SU-DHL-6 (cell line): Measurements from ENCODE around the gene PDCD10.
A peak's percentile ranks its signal among the peaks of the same experiment; 100 is the strongest.

ENCODE experiments used
- H2AFZ ChIP-seq: fragments of 200-600 bp; sonication (generic); 2 replicates; pipeline ENCODE4 v1.6.1; 2014; ENCODE audit warnings: low read depth, mild to moderate bottlenecking, moderate library complexity, mixed read lengths, antibody characterized with exemption, low read length; ENCODE audit not compliant: severe bottlenecking
- H3F3A ChIP-seq: fragments of 200-600 bp; shearing (Covaris generic); 2 replicates; pipeline ENCODE4 v1.6.0; 2016; ENCODE audit warnings: antibody characterized with exemption, mild to moderate bottlenecking; ENCODE audit not compliant: insufficient read depth
- H3K27ac ChIP-seq: fragments of 200-600 bp; sonication (generic); 2 replicates; pipeline ENCODE4 v1.5.1; 2016; ENCODE audit warnings: low read depth, mild to moderate bottlenecking, low read length, moderate library complexity, mixed read lengths
- H3K27me3 ChIP-seq: fragments of 200-600 bp; sonication (generic), shearing (Covaris generic); 2 replicates; pipeline ENCODE4 v1.6.0; 2014; ENCODE audit warnings: mild to moderate bottlenecking, low read length
- H3K36me3 ChIP-seq: fragments of 200-600 bp; sonication (generic); 2 replicates; pipeline ENCODE4 v1.6.1; 2014; ENCODE audit warnings: mild to moderate bottlenecking, low read length, mixed read lengths
- H3K4me2 ChIP-seq: fragments of 300-600, 200-600 bp; shearing (Covaris generic), sonication (generic); 2 replicates; pipeline ENCODE4 v1.6.0; 2014; ENCODE audit warnings: low read length, low read depth, mild to moderate bottlenecking; ENCODE audit not compliant: poor library complexity, severe bottlenecking
- H3K4me3 ChIP-seq: fragments of 200-600 bp; sonication (generic); 2 replicates; pipeline ENCODE4 v1.5.1; 2014; ENCODE audit warnings: antibody characterized with exemption, low read length, mild to moderate bottlenecking, mixed read lengths; ENCODE audit not compliant: insufficient read depth, poor library complexity, severe bottlenecking
- H3K79me2 ChIP-seq: fragments of 200-600 bp; sonication (generic); 2 replicates; pipeline ENCODE4 v1.6.1; 2014; ENCODE audit warnings: mild to moderate bottlenecking, low read length, moderate library complexity; ENCODE audit not compliant: insufficient read depth
- H3K9ac ChIP-seq: fragments of 200-600 bp; sonication (generic); 2 replicates; pipeline ENCODE4 v1.7.0; 2014; ENCODE audit warnings: mild to moderate bottlenecking, low read length
- H3K9me2 ChIP-seq: fragments of 200-600 bp; sonication (generic); replicated peaks from 2 replicates; pipeline ENCODE4 v1.6.1; 2014; ENCODE audit warnings: low read length; ENCODE audit not compliant: insufficient read depth
- H3K9me3 ChIP-seq: fragments of 200-600 bp; sonication (generic); 2 replicates; pipeline ENCODE4 v1.6.1; 2014; ENCODE audit warnings: low read length, mixed read lengths; ENCODE audit not compliant: insufficient read depth
- H4K20me1 ChIP-seq: fragments of 200-600 bp; sonication (generic); 2 replicates; pipeline ENCODE4 v1.6.1; 2014; ENCODE audit warnings: low read depth, mild to moderate bottlenecking, antibody characterized with exemption, low read length, moderate library complexity, mixed read lengths
- EZH2phosphoT487 ChIP-seq: fragments of 200-600 bp; sonication (generic), shearing (Covaris generic); conservative IDR thresholded peaks from 2 replicates; pipeline ENCODE4 v1.6.1; 2018; ENCODE audit warnings: mild to moderate bottlenecking, antibody characterized with exemption, low read length, moderate library complexity, mixed read lengths
- TF ChIP-seq, protein P1 (sequence below): fragments of 200-600 bp; sonication (generic); IDR thresholded peaks from one replicate; pipeline ENCODE4 v1.5.1; 2017; ENCODE audit warnings: antibody characterized with exemption, mild to moderate bottlenecking, low read length, moderate library complexity; ENCODE audit not compliant: insufficient read depth, poor library complexity, severe bottlenecking

Gene PDCD10

DNA sequence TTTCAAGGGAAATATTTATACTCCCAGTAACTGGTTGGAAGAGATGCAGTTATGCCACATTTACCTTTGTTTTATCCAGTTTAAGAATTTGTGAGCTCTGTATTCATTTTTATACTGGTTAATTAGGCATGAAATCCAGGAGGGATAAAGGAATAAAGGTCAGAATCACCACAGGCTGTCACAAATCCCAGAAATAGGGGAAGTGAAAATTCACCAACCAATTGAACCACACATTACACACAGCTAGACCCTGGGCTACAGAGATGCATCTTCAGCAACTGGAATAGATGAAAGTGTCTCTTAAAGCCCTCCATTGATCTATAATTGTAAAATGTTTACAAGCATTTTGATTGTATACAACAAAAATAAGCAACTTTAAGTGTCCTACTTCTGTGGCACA lies 19.4 kb upstream of the PDCD10 start:
- H3K9me2 ChIP-seq: no peaks in the 10 kb centered on the region
- H3K4me3 ChIP-seq: no peak overlapping the region
- H3K27ac ChIP-seq: no peak overlapping the region
- no peaks in the 10 kb centered on the region for H3K79me2 ChIP-seq
- no peaks in the 10 kb centered on the region for H3K27me3 ChIP-seq
- TF ChIP-seq, protein P1, sequence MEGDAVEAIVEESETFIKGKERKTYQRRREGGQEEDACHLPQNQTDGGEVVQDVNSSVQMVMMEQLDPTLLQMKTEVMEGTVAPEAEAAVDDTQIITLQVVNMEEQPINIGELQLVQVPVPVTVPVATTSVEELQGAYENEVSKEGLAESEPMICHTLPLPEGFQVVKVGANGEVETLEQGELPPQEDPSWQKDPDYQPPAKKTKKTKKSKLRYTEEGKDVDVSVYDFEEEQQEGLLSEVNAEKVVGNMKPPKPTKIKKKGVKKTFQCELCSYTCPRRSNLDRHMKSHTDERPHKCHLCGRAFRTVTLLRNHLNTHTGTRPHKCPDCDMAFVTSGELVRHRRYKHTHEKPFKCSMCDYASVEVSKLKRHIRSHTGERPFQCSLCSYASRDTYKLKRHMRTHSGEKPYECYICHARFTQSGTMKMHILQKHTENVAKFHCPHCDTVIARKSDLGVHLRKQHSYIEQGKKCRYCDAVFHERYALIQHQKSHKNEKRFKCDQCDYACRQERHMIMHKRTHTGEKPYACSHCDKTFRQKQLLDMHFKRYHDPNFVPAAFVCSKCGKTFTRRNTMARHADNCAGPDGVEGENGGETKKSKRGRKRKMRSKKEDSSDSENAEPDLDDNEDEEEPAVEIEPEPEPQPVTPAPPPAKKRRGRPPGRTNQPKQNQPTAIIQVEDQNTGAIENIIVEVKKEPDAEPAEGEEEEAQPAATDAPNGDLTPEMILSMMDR: no peak
- no peak for TF ChIP-seq EZH2phosphoT487
- H2AFZ ChIP-seq: no peak overlapping the region
- H3K9me3 ChIP-seq: no peaks in the 10 kb centered on the region
- H3F3A ChIP-seq: no peaks in the 10 kb centered on the region; the same call in 1 of the 2 replicates
- no peak overlapping the region for H3K9ac ChIP-seq
- no peaks in the 10 kb centered on the region for H3K36me3 ChIP-seq
- no peak overlapping the region for H3K4me2 ChIP-seq
- H4K20me1 ChIP-seq: no peaks in the 10 kb centered on the region

DNA sequence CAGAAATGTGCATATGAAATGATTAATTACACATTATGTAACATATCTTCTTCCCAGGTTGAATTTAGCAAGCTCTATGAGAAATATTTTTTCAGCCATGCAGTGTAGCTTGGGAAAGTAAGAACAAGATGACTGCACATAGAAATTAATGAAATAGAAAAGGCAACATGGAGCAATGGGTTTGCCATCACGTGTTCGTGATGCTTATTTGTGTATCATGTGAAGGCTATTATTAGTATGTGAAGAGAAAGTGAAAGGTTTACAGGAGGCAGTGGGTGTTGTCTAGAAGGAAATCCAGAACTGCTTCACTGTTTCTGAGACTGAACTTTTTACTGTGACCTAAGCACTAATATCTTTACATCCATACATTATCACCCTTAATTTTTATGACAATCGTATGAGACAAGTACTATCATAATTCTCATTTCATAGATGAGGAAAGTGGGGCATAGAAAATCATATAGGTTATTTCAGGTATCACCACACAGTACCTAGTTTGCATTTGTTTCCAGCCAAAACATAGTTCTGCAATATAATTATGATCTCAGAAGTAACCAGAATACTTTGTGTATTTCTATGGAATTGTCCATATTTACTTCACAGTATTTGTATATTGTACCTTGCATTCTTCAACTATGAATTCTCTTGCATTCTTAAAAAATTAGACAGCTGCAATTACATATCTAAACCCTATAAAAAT lies 15.7 kb upstream of the PDCD10 start:
- Histone ChIP-seq H3K9me3 (no peaks in the 10 kb centered on the region), H3K27me3 (no peaks in the 10 kb centered on the region), H3K36me3 (peaks cover 6% of the 10 kb centered on the region), H3K4me2 (peak overlapping the region; percentile 69), H3K9ac (no peak overlapping the region), H3K9me2 (no peaks in the 10 kb centered on the region), H3K4me3 (peak overlapping the region; percentile 4), H3K27ac (peak overlapping the region; percentile 52), H3K79me2 (no peaks in the 10 kb centered on the region), H3F3A (peaks cover 16% of the 10 kb centered on the region), H4K20me1 (no peaks in the 10 kb centered on the region), H2AFZ (no peak overlapping the region)
- TF ChIP-seq, protein P1: no peak
- no peak for TF ChIP-seq EZH2phosphoT487

DNA sequence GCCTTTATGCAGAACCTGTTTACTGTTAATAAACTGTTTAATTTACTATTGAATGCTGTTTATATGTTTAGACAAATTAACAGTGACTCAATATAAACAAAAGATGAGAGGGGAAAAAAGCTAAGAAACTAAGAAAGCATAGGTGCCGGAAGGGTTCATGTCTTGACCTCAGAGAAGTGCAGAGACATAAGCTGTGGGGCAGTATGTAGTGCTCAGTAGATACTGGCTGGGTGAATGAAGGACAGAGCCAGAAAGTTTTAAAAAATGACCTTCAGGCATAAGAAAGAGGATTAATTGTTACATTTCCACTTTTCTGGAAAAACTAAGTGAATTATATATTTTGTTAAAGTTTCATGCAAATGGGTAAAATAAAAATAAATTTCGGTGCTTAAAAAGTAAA lies 15.0 kb upstream of the PDCD10 start:
- Histone ChIP-seq H3K9ac (0 out of 2 replicates have a peak overlapping the region, but pooled peaks have one; percentile 10), H3K27me3 (no peaks in the 10 kb centered on the region), H3F3A (peaks cover 17% of the 10 kb centered on the region), H3K9me3 (peaks cover 5% of the 10 kb centered on the region; the same call in 1 of the 2 replicates), H4K20me1 (no peaks in the 10 kb centered on the region), H3K79me2 (no peaks in the 10 kb centered on the region), H3K27ac (peak overlapping the region; percentile 52), H3K4me2 (peak overlapping the region; percentile 69), H2AFZ (peak overlapping the region; percentile 49), H3K4me3 (peak overlapping the region; percentile 4), H3K36me3 (peaks cover 12% of the 10 kb centered on the region), H3K9me2 (no peaks in the 10 kb centered on the region)
- no peak for TF ChIP-seq EZH2phosphoT487
- TF ChIP-seq, protein P1: no peak
